NCI-H1417 (cell line): ENCODE results near the gene ID2.

Experiments
- DNase-seq, 3 experiments: peaks; one replicate each; lab custom pipeline; 2025; lab: John Stamatoyannopoulos, UW

ID2 gene

GRCh38 chr2:8648441-8649213 is 33.2 kb upstream of the ID2 start:
- no peak for DNase-seq

- no peak for DNase-seq
These were observed 32.1 kb upstream of the ID2 start for GRCh38 chr2:8649718-8650117.

- no peak for DNase-seq
These were observed 31.6 kb upstream of the ID2 start for GRCh38 chr2:8650256-8650655.

- DNase-seq: no peak
These were observed 29.0 kb upstream of the ID2 start for GRCh38 chr2:8652774-8653426.

- peak in 1 of 3 experiments; percentile 35 for DNase-seq
These were observed 28.4 kb upstream of the ID2 start for GRCh38 chr2:8653485-8653884.

GRCh38 chr2:8654041-8654440 is 27.8 kb upstream of the ID2 start:
- no peak for DNase-seq

GRCh38 chr2:8654483-8654882 is 27.4 kb upstream of the ID2 start:
- DNase-seq: no peak

- DNase-seq: peak; percentile 8 to 44 (median 35)
These were observed 25.7 kb upstream of the ID2 start for GRCh38 chr2:8656160-8656641.

GRCh38 chr2:8656811-8657210 is 25.0 kb upstream of the ID2 start:
- DNase-seq: no peak

- DNase-seq: no peak
These were observed 24.3 kb upstream of the ID2 start for GRCh38 chr2:8657423-8658062.

GRCh38 chr2:8658064-8658862 is 23.6 kb upstream of the ID2 start:
- DNase-seq: no peak

- DNase-seq: peak in 1 of 3 experiments; percentile 54
These were observed 22.6 kb upstream of the ID2 start for GRCh38 chr2:8659092-8659734.

GRCh38 chr2:8659735-8660492 is 21.9 kb upstream of the ID2 start:
- no peak for DNase-seq

GRCh38 chr2:8661235-8661634 is 20.6 kb upstream of the ID2 start:
- DNase-seq: no peak

- DNase-seq: no peak
These were observed 20.1 kb upstream of the ID2 start for GRCh38 chr2:8661736-8662135.

- DNase-seq: no peak
These were observed 19.5 kb upstream of the ID2 start for GRCh38 chr2:8662239-8662879.

- no peak for DNase-seq
These were observed 17.9 kb upstream of the ID2 start for GRCh38 chr2:8663997-8664396.

- no peak for DNase-seq
These were observed 15.3 kb upstream of the ID2 start for GRCh38 chr2:8666581-8666980.

GRCh38 chr2:8667896-8668512 is 13.9 kb upstream of the ID2 start:
- no peak for DNase-seq
